Caco-2 (cell line): Measurements from ENCODE around the gene KIFC3. TPM values are rescaled to one million over a fixed set of nuclear protein-coding genes. Genes with fewer than 3 reads are reported as not detected.

Source experiments
- BruUV-seq: library from RNA; stranded (reverse); fragments of 400-500 nt; replicated peaks from 2 replicates; lab custom pipeline; 2021; lab: Mats Ljungman, UMichigan
- CTCF ChIA-PET: fragments of 300-600 bp; sonication (Branson Sonifier 250); formaldehyde crosslinking; loops from one replicate; lab custom pipeline; 2022; ENCODE audit warnings: antibody characterized with exemption; lab: Charles Lee
- POLR2A ChIA-PET: fragments of 300-600 bp; sonication (Branson Sonifier 250); formaldehyde crosslinking; loops from one replicate; lab custom pipeline; 2022; ENCODE audit warnings: antibody characterized with exemption; lab: Charles Lee
- DNase-seq, 2 experiments: peaks; one replicate each; pipeline versions ENCODE4 v3.0.0 to v3.0.0-alpha.2; 2020 to 2022
- H3K27me3 ChIP-seq: replicated peaks from 2 replicates; pipeline ENCODE4 v1.6.0; 2011; ENCODE audit warnings: low read length; ENCODE audit not compliant: control insufficient read depth, insufficient read depth
- H3K36me3 ChIP-seq: 2 replicates; pipeline ENCODE4 v1.5.1; 2011; ENCODE audit warnings: low read length; ENCODE audit not compliant: control insufficient read depth, insufficient read depth
- H3K4me1 ChIP-seq: fragments of 250-450 bp; sonication (Bioruptor Pico); 2 replicates; pipeline ENCODE4 v1.5.1; 2020; ENCODE audit warnings: mild to moderate bottlenecking
- H3K4me3 ChIP-seq: 2 replicates; pipeline ENCODE4 v1.5.1; 2011; ENCODE audit warnings: low read depth, mild to moderate bottlenecking, control low read depth, low read length
- H3K9me3 ChIP-seq: fragments of 250-450 bp; sonication (Bioruptor Pico); 2 replicates; pipeline ENCODE4 v1.5.1; 2020; ENCODE audit warnings: mild to moderate bottlenecking, moderate library complexity
- H3K27ac Mint-ChIP-seq: one replicate; pipeline ENCODE4 v1.8.0; 2022; ENCODE audit warnings: mixed read lengths; ENCODE audit not compliant: unreplicated experiment
- H3K27me3 Mint-ChIP-seq: one replicate; pipeline ENCODE4 v1.8.0; 2022; ENCODE audit warnings: mixed read lengths; ENCODE audit not compliant: insufficient read depth, unreplicated experiment
- H3K36me3 Mint-ChIP-seq: one replicate; pipeline ENCODE4 v1.8.0; 2022; ENCODE audit warnings: mild to moderate bottlenecking, mixed read lengths; ENCODE audit not compliant: insufficient read depth, unreplicated experiment
- H3K4me1 Mint-ChIP-seq: one replicate; pipeline ENCODE4 v1.8.0; 2022; ENCODE audit warnings: low read depth, mixed read lengths; ENCODE audit not compliant: unreplicated experiment
- H3K4me3 Mint-ChIP-seq: one replicate; pipeline ENCODE4 v1.8.0; 2022; ENCODE audit warnings: mild to moderate bottlenecking, moderate library complexity, mixed read lengths; ENCODE audit not compliant: unreplicated experiment
- H3K9me3 Mint-ChIP-seq: one replicate; pipeline ENCODE4 v1.8.0; 2022; ENCODE audit warnings: mixed read lengths; ENCODE audit not compliant: unreplicated experiment
- CTCF ChIP-seq, 2 experiments: fragments of 200-600 bp in 1 of 2; IDR thresholded peaks; 1 replicate in 1 of 2; 2 replicates in 1 of 2; pipeline versions ENCODE4 v1.5.1 to v1.8.0; 2011 to 2022; ENCODE audit warnings: antibody characterized with exemption in 1 of 2, control low read depth in 1 of 2, inconsistent platforms in 1 of 2, low read depth in 1 of 2, low read length in 1 of 2, mild to moderate bottlenecking in 1 of 2, moderate library complexity in 1 of 2; ENCODE audit not compliant: insufficient read depth in 1 of 2, severe bottlenecking in 1 of 2, unreplicated experiment in 1 of 2
- intact Hi-C: fragments of 100-400 bp; cut with micrococcal nuclease; formaldehyde crosslinking; loops from one replicate; pipeline ENCODE4 v1.10.0; 2022; ENCODE audit not compliant: unreplicated experiment
- total RNA-seq: library from RNA; stranded (reverse); gene quantifications from 2 replicates; pipeline ENCODE4 v1.2.3, GENCODE V29; 2022

The KIFC3 gene
- total RNA-seq, 1 experiment from 2014 or later: 103 TPM

GRCh38 chr16:57773019-57773418 lies 29.3 kb downstream of the KIFC3 start:
- no peaks in the 10 kb centered on the region for H3K9me3 Mint-ChIP-seq
- Histone ChIP-seq H3K27me3 (no peaks in the 10 kb centered on the region), H3K4me1 (no peaks in the 10 kb centered on the region), H3K36me3 (peaks cover 1% of the 10 kb centered on the region), H3K9me3 (no peaks in the 10 kb centered on the region), H3K4me3 (no peak overlapping the region)
- CTCF ChIA-PET: no interaction called here
- H3K36me3 Mint-ChIP-seq: peaks cover 47% of the 10 kb centered on the region
- H3K4me3 Mint-ChIP-seq: no peak overlapping the region
- H3K27ac Mint-ChIP-seq: no peak overlapping the region
- no peaks in the 10 kb centered on the region for H3K27me3 Mint-ChIP-seq
- no peak for DNase-seq
- H3K4me1 Mint-ChIP-seq: no peaks in the 10 kb centered on the region
- TF ChIP-seq CTCF (IDR thresholded peaks at IDR 0.05; ENCODE audit: insufficient read depth in 1 of 2, low read depth in 1 of 2, low read length in 1 of 2, severe bottlenecking in 1 of 2, unreplicated experiment in 1 of 2): no peak
- intact Hi-C loops: no loop called here
- POLR2A ChIA-PET: no interaction called here
- BruUV-seq: no TSS peak

GRCh38 chr16:57771141-57771785 lies 31.0 kb downstream of the KIFC3 start:
- peaks cover 3% of the 10 kb centered on the region for H3K36me3 ChIP-seq
- no TSS peak for BruUV-seq
- Mint-ChIP-seq H3K27me3 (no peaks in the 10 kb centered on the region), H3K9me3 (no peaks in the 10 kb centered on the region), H3K36me3 (peaks cover 50% of the 10 kb centered on the region), H3K4me1 (no peaks in the 10 kb centered on the region), H3K27ac (peak overlapping the region; percentile 33), H3K4me3 (no peak overlapping the region)
- H3K4me1 ChIP-seq: no peaks in the 10 kb centered on the region
- ChIA-PET CTCF (interaction anchor here (0.8 kb wide), 1 partner anchor 92 kb away, joined by 4 read pairs; no protein-coding TSS in a partner anchor), POLR2A (no interaction called here)
- no peak for TF ChIP-seq CTCF (IDR thresholded peaks at IDR 0.05; ENCODE audit: insufficient read depth in 1 of 2, low read depth in 1 of 2, low read length in 1 of 2, severe bottlenecking in 1 of 2, unreplicated experiment in 1 of 2)
- no peaks in the 10 kb centered on the region for H3K27me3 ChIP-seq
- H3K9me3 ChIP-seq: no peaks in the 10 kb centered on the region
- no peak overlapping the region for H3K4me3 ChIP-seq
- DNase-seq: no peak
- intact Hi-C loops: no loop called here

GRCh38 chr16:57770361-57770760 lies 31.9 kb downstream of the KIFC3 start:
- ChIA-PET CTCF (no interaction called here), POLR2A (no interaction called here)
- Histone ChIP-seq H3K27me3 (no peaks in the 10 kb centered on the region), H3K4me1 (no peaks in the 10 kb centered on the region), H3K36me3 (peaks cover 3% of the 10 kb centered on the region), H3K9me3 (no peaks in the 10 kb centered on the region), H3K4me3 (no peak overlapping the region)
- BruUV-seq: no TSS peak
- DNase-seq: no peak
- Mint-ChIP-seq H3K36me3 (peaks cover 43% of the 10 kb centered on the region), H3K9me3 (no peaks in the 10 kb centered on the region), H3K27me3 (no peaks in the 10 kb centered on the region), H3K4me3 (no peak overlapping the region), H3K27ac (no peak overlapping the region), H3K4me1 (no peaks in the 10 kb centered on the region)
- intact Hi-C loops: no loop called here
- no peak for TF ChIP-seq CTCF (IDR thresholded peaks at IDR 0.05; ENCODE audit: insufficient read depth in 1 of 2, low read depth in 1 of 2, low read length in 1 of 2, severe bottlenecking in 1 of 2, unreplicated experiment in 1 of 2)
